ENCODE data around the gene TSPAN9. TPM values are rescaled to one million over a fixed set of nuclear protein-coding genes. Genes with fewer than 3 reads are reported as not detected.
"Not testable (repeated sequence)": the region's sequence is repeated elsewhere in the genome, so short reads cannot be mapped to it uniquely, and the experiment has no call there.

The TSPAN9 gene
- total and polyA plus RNA-seq, 4 donors, result 7.1 to 50.6 (median 35.5) TPM

GRCh38 chr12:3061501-3062215, 15.5 kb upstream of the TSPAN9 start:
- H3K27me3 ChIP-seq (ENCODE audit: control insufficient read depth in 1 of 2, insufficient read depth in 2 of 2, low read length in 1 of 2), result no peaks in the 10 kb centered on the region
- intact Hi-C loops (cut with DNase I), result no loop called here
- no peaks in the 10 kb centered on the region for H3K36me3 ChIP-seq (ENCODE audit: control insufficient read depth in 1 of 2, insufficient read depth in 2 of 2, low read length in 1 of 2)
- 78 to 94% methylated on average over 3 of the region's 3 CpGs for WGBS, 2 donors
- ATAC-seq (ENCODE audit: low FRiP score) (no peak), DNase-seq (no peak)
- H3K9me3 ChIP-seq (ENCODE audit: control insufficient read depth, low read length), result no peaks in the 10 kb centered on the region
- no peaks in the 10 kb centered on the region for H3K4me1 ChIP-seq (ENCODE audit: control insufficient read depth in 1 of 2, insufficient read depth in 2 of 2, low read length in 2 of 2)
- H3K27ac ChIP-seq (ENCODE audit: low read depth in 1 of 2, low read length in 2 of 2), result no peak overlapping the region
- no peak overlapping the region for H3K4me3 ChIP-seq (ENCODE audit: low read length in 2 of 2)

GRCh38 chr12:3065300-3065699, 11.9 kb upstream of the TSPAN9 start:
- Histone ChIP-seq H3K9me3 (ENCODE audit: control insufficient read depth, low read length) (no peaks in the 10 kb centered on the region), H3K27me3 (ENCODE audit: control insufficient read depth in 1 of 2, insufficient read depth in 2 of 2, low read length in 1 of 2) (no peaks in the 10 kb centered on the region), H3K27ac (ENCODE audit: low read depth in 1 of 2, low read length in 2 of 2) (no peak overlapping the region), H3K4me3 (ENCODE audit: low read length in 2 of 2) (no peak overlapping the region), H3K36me3 (ENCODE audit: control insufficient read depth in 1 of 2, insufficient read depth in 2 of 2, low read length in 1 of 2) (no peaks in the 10 kb centered on the region), H3K4me1 (ENCODE audit: control insufficient read depth in 1 of 2, insufficient read depth in 2 of 2, low read length in 2 of 2) (no peaks in the 10 kb centered on the region)
- intact Hi-C loops (cut with DNase I), result no loop called here
- DNase-seq (no peak), ATAC-seq (ENCODE audit: low FRiP score) (no peak)
- 79 to 85% methylated on average over 2 of the region's 2 CpGs for WGBS, 2 donors

- DNase-seq; H3K36me3 ChIP-seq (ENCODE audit: control insufficient read depth in 1 of 2, insufficient read depth in 2 of 2, low read length in 1 of 2); H3K4me1 ChIP-seq (ENCODE audit: control insufficient read depth in 1 of 2, insufficient read depth in 2 of 2, low read length in 2 of 2); H3K4me3 ChIP-seq (ENCODE audit: low read length in 2 of 2); H3K27me3 ChIP-seq (ENCODE audit: control insufficient read depth in 1 of 2, insufficient read depth in 2 of 2, low read length in 1 of 2); intact Hi-C loops (cut with DNase I); ATAC-seq (ENCODE audit: low FRiP score); H3K27ac ChIP-seq (ENCODE audit: low read depth in 1 of 2, low read length in 2 of 2); H3K9me3 ChIP-seq (ENCODE audit: control insufficient read depth, low read length): not testable (repeated sequence)
- 91 to 95% methylated on average over 3 of the region's 3 CpGs for WGBS, 2 donors
These were observed 11.3 kb upstream of the TSPAN9 start for GRCh38 chr12:3065846-3066245.

- Histone ChIP-seq H3K4me3 (ENCODE audit: low read length in 2 of 2) (no peak overlapping the region), H3K4me1 (ENCODE audit: control insufficient read depth in 1 of 2, insufficient read depth in 2 of 2, low read length in 2 of 2) (no peaks in the 10 kb centered on the region), H3K9me3 (ENCODE audit: control insufficient read depth, low read length) (no peaks in the 10 kb centered on the region), H3K27me3 (ENCODE audit: control insufficient read depth in 1 of 2, insufficient read depth in 2 of 2, low read length in 1 of 2) (no peaks in the 10 kb centered on the region), H3K36me3 (ENCODE audit: control insufficient read depth in 1 of 2, insufficient read depth in 2 of 2, low read length in 1 of 2) (no peaks in the 10 kb centered on the region), H3K27ac (ENCODE audit: low read depth in 1 of 2, low read length in 2 of 2) (no peak overlapping the region)
- WGBS, 2 donors, result 90 to 93% methylated on average over 4 of the region's 4 CpGs
- intact Hi-C loops (cut with DNase I), result loop anchor here in 1 of 2 donors (5.0 kb wide), 3 partner anchors 68 to 208 kb away; no protein-coding TSS in a partner anchor
- ATAC-seq (ENCODE audit: low FRiP score) (no peak), DNase-seq (peak in 1 of 2 donors; percentile 1)
These were observed 7.5 kb upstream of the TSPAN9 start for GRCh38 chr12:3069714-3070113.

GRCh38 chr12:3071107-3071506, 6.1 kb upstream of the TSPAN9 start:
- Histone ChIP-seq H3K4me1 (ENCODE audit: control insufficient read depth in 1 of 2, insufficient read depth in 2 of 2, low read length in 2 of 2) (no peaks in the 10 kb centered on the region), H3K9me3 (ENCODE audit: control insufficient read depth, low read length) (no peaks in the 10 kb centered on the region), H3K4me3 (ENCODE audit: low read length in 2 of 2) (no peak overlapping the region), H3K27me3 (ENCODE audit: control insufficient read depth in 1 of 2, insufficient read depth in 2 of 2, low read length in 1 of 2) (no peaks in the 10 kb centered on the region), H3K36me3 (ENCODE audit: control insufficient read depth in 1 of 2, insufficient read depth in 2 of 2, low read length in 1 of 2) (no peaks in the 10 kb centered on the region), H3K27ac (ENCODE audit: low read depth in 1 of 2, low read length in 2 of 2) (no peak overlapping the region)
- 86 to 91% methylated on average over 8 of the region's 8 CpGs for WGBS, 2 donors
- intact Hi-C loops (cut with DNase I), result loop anchor here in 1 of 2 donors (5.0 kb wide), 3 partner anchors 66 to 206 kb away; no protein-coding TSS in a partner anchor
- DNase-seq (no peak), ATAC-seq (ENCODE audit: low FRiP score) (no peak)

GRCh38 chr12:3071710-3072109, 5.5 kb upstream of the TSPAN9 start:
- no peaks in the 10 kb centered on the region for H3K9me3 ChIP-seq (ENCODE audit: control insufficient read depth, low read length)
- intact Hi-C loops (cut with DNase I), result loop anchor here in 1 of 2 donors (5.0 kb wide), 3 partner anchors 66 to 206 kb away; no protein-coding TSS in a partner anchor
- H3K27ac ChIP-seq (ENCODE audit: low read depth in 1 of 2, low read length in 2 of 2), result no peak overlapping the region
- no peaks in the 10 kb centered on the region for H3K27me3 ChIP-seq (ENCODE audit: control insufficient read depth in 1 of 2, insufficient read depth in 2 of 2, low read length in 1 of 2)
- H3K36me3 ChIP-seq (ENCODE audit: control insufficient read depth in 1 of 2, insufficient read depth in 2 of 2, low read length in 1 of 2), result no peaks in the 10 kb centered on the region
- DNase-seq (no peak), ATAC-seq (ENCODE audit: low FRiP score) (no peak)
- WGBS, 2 donors, result 91 to 93% methylated on average over 25 of the region's 25 CpGs
- H3K4me1 ChIP-seq (ENCODE audit: control insufficient read depth in 1 of 2, insufficient read depth in 2 of 2, low read length in 2 of 2), result no peaks in the 10 kb centered on the region
- H3K4me3 ChIP-seq (ENCODE audit: low read length in 2 of 2), result no peak overlapping the region

GRCh38 chr12:3073438-3074250, 3.5 kb upstream of the TSPAN9 start:
- ATAC-seq (ENCODE audit: low FRiP score), result peak; percentile 66
- Histone ChIP-seq H3K4me1 (ENCODE audit: control insufficient read depth in 1 of 2, insufficient read depth in 2 of 2, low read length in 2 of 2) (peaks cover 0 to 3% of the 10 kb centered on the region in 2 donors), H3K27me3 (ENCODE audit: control insufficient read depth in 1 of 2, insufficient read depth in 2 of 2, low read length in 1 of 2) (no peaks in the 10 kb centered on the region), H3K4me3 (ENCODE audit: low read length in 2 of 2) (no peak overlapping the region), H3K36me3 (ENCODE audit: control insufficient read depth in 1 of 2, insufficient read depth in 2 of 2, low read length in 1 of 2) (no peaks in the 10 kb centered on the region), H3K27ac (ENCODE audit: low read depth in 1 of 2, low read length in 2 of 2) (peak overlapping the region in 1 of 2 donors; percentile 29), H3K9me3 (ENCODE audit: control insufficient read depth, low read length) (no peaks in the 10 kb centered on the region)
- peak; percentile 89 to 96 for DNase-seq
- WGBS, 2 donors, result 1 to 2% methylated on average over 13 of the region's 13 CpGs
- intact Hi-C loops (cut with DNase I), result loop anchor here (2.0 to 5.0 kb wide), 4 partner anchors 64 to 204 kb away; no protein-coding TSS in a partner anchor

GRCh38 chr12:3075315-3075714, 1.9 kb upstream of the TSPAN9 start:
- peaks cover 0 to 3% of the 10 kb centered on the region in 2 donors for H3K4me1 ChIP-seq (ENCODE audit: control insufficient read depth in 1 of 2, insufficient read depth in 2 of 2, low read length in 2 of 2)
- ATAC-seq (ENCODE audit: low FRiP score), result no peak
- H3K9me3 ChIP-seq (ENCODE audit: control insufficient read depth, low read length), result no peaks in the 10 kb centered on the region
- no peak overlapping the region for H3K4me3 ChIP-seq (ENCODE audit: low read length in 2 of 2)
- WGBS, 2 donors, result 85 to 96% methylated on average over 6 of the region's 6 CpGs
- peak in 1 of 2 donors; percentile 17 for DNase-seq
- no peaks in the 10 kb centered on the region for H3K27me3 ChIP-seq (ENCODE audit: control insufficient read depth in 1 of 2, insufficient read depth in 2 of 2, low read length in 1 of 2)
- H3K27ac ChIP-seq (ENCODE audit: low read depth in 1 of 2, low read length in 2 of 2), result no peak overlapping the region
- intact Hi-C loops (cut with DNase I), result loop anchor here (2.0 to 5.0 kb wide), 3 partner anchors 47 to 199 kb away; no protein-coding TSS in a partner anchor
- H3K36me3 ChIP-seq (ENCODE audit: control insufficient read depth in 1 of 2, insufficient read depth in 2 of 2, low read length in 1 of 2), result no peaks in the 10 kb centered on the region

Data from aorta (tissue), 5 donors.